Measurements from ENCODE around the gene KYNU. TPM values are rescaled to one million over a fixed set of nuclear protein-coding genes. Genes with fewer than 3 reads are reported as not detected.

Gene KYNU
- total RNA-seq, 1 donor from 2014 or later, result not detected

DNA sequence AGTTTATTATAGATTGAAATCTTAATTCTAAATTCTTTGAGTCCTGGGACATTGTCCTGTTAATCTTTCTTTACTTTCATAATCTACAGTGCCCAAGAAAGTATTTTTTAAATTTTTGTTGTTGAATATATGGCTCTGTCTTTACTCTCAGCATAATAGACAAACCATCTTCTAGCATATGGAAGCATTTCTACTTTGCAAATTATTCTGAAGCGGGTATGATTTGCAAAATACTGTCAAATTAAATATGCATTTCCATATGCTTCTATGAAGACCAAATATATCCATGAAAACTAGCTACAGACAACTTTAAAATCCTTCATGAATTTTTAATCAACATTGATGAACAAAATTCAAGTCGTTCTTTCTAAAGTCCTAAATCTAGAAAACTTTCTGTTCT is 117.2 kb downstream of the KYNU start:
- H3K36me3 Mint-ChIP-seq (ENCODE audit: unreplicated experiment), result no peaks in the 10 kb centered on the region
- H3K4me1 Mint-ChIP-seq (ENCODE audit: low read depth, unreplicated experiment), result no peaks in the 10 kb centered on the region
- no peak overlapping the region for H3K4me3 Mint-ChIP-seq (ENCODE audit: unreplicated experiment)
- no peak overlapping the region for H3K27ac Mint-ChIP-seq (ENCODE audit: unreplicated experiment)
- no peak for DNase-seq
- H3K27me3 Mint-ChIP-seq (ENCODE audit: unreplicated experiment), result no peaks in the 10 kb centered on the region
- no peaks in the 10 kb centered on the region for H3K9me3 Mint-ChIP-seq (ENCODE audit: unreplicated experiment)
- TF ChIP-seq CTCF (IDR thresholded peaks at IDR 0.05; ENCODE audit: partially characterized antibody, unreplicated experiment), result no peak

- Mint-ChIP-seq H3K36me3 (ENCODE audit: unreplicated experiment) (no peaks in the 10 kb centered on the region), H3K27me3 (ENCODE audit: unreplicated experiment) (no peaks in the 10 kb centered on the region), H3K27ac (ENCODE audit: unreplicated experiment) (no peak overlapping the region), H3K4me3 (ENCODE audit: unreplicated experiment) (no peak overlapping the region), H3K9me3 (ENCODE audit: unreplicated experiment) (no peaks in the 10 kb centered on the region), H3K4me1 (ENCODE audit: low read depth, unreplicated experiment) (no peaks in the 10 kb centered on the region)
- no peak for TF ChIP-seq CTCF (IDR thresholded peaks at IDR 0.05; ENCODE audit: partially characterized antibody, unreplicated experiment)
- DNase-seq, result no peak
Observed at GRCh38 chr2:142997231-142997630, 119.8 kb downstream of the KYNU start.

GRCh38 chr2:143000599-143000998 is 123.1 kb downstream of the KYNU start:
- TF ChIP-seq CTCF (IDR thresholded peaks at IDR 0.05; ENCODE audit: partially characterized antibody, unreplicated experiment), result no peak
- no peaks in the 10 kb centered on the region for H3K27me3 Mint-ChIP-seq (ENCODE audit: unreplicated experiment)

DNA sequence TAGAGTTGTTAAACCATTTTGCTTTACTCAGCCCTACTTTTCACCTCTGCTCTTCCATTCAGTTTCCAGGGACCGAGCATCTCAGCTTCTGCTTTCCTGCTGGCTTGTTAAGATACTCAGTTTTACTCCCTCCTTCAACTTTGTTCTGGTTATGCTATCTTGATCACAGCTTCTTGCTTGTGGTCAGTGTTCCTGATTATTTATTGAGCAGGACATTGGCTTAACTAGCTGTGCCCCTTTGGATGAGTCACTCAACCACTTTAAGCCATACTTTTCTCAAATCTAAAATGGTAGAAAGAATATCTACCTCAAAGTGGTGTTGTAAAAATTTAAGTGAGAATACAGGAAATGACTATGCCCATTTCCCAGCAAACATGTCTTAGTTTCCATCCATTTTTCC is 124.0 kb downstream of the KYNU start:
- no peaks in the 10 kb centered on the region for H3K27me3 Mint-ChIP-seq (ENCODE audit: unreplicated experiment)
- TF ChIP-seq CTCF (IDR thresholded peaks at IDR 0.05; ENCODE audit: partially characterized antibody, unreplicated experiment), result no peak
- no peak overlapping the region for H3K27ac Mint-ChIP-seq (ENCODE audit: unreplicated experiment)
- H3K4me3 Mint-ChIP-seq (ENCODE audit: unreplicated experiment), result no peak overlapping the region
- DNase-seq, result no peak
- no peaks in the 10 kb centered on the region for H3K36me3 Mint-ChIP-seq (ENCODE audit: unreplicated experiment)
- H3K4me1 Mint-ChIP-seq (ENCODE audit: low read depth, unreplicated experiment), result no peaks in the 10 kb centered on the region
- no peaks in the 10 kb centered on the region for H3K9me3 Mint-ChIP-seq (ENCODE audit: unreplicated experiment)

More at GRCh38 chr2:143000599-143000998, 123.1 kb downstream of the KYNU start:
- DNase-seq, result no peak
- Mint-ChIP-seq H3K9me3 (ENCODE audit: unreplicated experiment) (no peaks in the 10 kb centered on the region), H3K4me1 (ENCODE audit: low read depth, unreplicated experiment) (no peaks in the 10 kb centered on the region), H3K27ac (ENCODE audit: unreplicated experiment) (no peak overlapping the region), H3K36me3 (ENCODE audit: unreplicated experiment) (no peaks in the 10 kb centered on the region), H3K4me3 (ENCODE audit: unreplicated experiment) (no peak overlapping the region)

DNA sequence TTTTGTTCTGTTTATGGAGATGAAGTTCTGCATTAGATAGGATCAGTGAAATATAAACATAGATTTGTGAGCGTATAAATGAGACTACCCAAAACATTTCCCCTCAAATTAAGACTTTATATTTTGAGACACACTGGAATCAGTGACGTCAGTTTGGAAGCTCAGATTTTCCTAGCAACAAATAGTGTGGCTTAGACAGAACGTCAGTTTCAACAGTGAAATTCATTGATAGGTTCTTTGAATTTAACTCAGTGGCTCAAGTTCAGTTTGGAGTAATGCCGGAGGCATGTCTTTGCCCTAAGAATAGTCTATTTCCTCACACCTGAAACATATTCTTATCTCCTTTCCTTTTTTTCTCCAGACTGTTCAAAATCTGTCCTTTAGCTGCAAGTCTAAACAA is 138.2 kb downstream of the KYNU start:
- Mint-ChIP-seq H3K4me1 (ENCODE audit: low read depth, unreplicated experiment) (no peaks in the 10 kb centered on the region), H3K4me3 (ENCODE audit: unreplicated experiment) (no peak overlapping the region), H3K9me3 (ENCODE audit: unreplicated experiment) (no peaks in the 10 kb centered on the region), H3K36me3 (ENCODE audit: unreplicated experiment) (no peaks in the 10 kb centered on the region), H3K27me3 (ENCODE audit: unreplicated experiment) (no peaks in the 10 kb centered on the region), H3K27ac (ENCODE audit: unreplicated experiment) (no peak overlapping the region)
- no peak for TF ChIP-seq CTCF (IDR thresholded peaks at IDR 0.05; ENCODE audit: partially characterized antibody, unreplicated experiment)
- no peak for DNase-seq

Measured in glutamatergic neuron (in vitro differentiated cells).